HG02610 (cell line): ENCODE measurements around the gene CDK6.

Source experiments
- ATAC-seq: cut with Tn5 transposase; IDR thresholded peaks from one replicate; pipeline ENCODE4 v1.9.1; 2021; ENCODE audit warnings: mild to moderate bottlenecking, moderate library complexity; ENCODE audit not compliant: unreplicated experiment

Gene CDK6

GRCh38 chr7:92794831-92795230, 41.5 kb downstream of the CDK6 start:
- no peak for ATAC-seq

- ATAC-seq, result no peak
Measured at GRCh38 chr7:92794391-92794790, 42.0 kb downstream of the CDK6 start.

- no peak for ATAC-seq
Measured at GRCh38 chr7:92793656-92794205, 42.6 kb downstream of the CDK6 start.

GRCh38 chr7:92790992-92791391, 45.4 kb downstream of the CDK6 start:
- no peak for ATAC-seq

GRCh38 chr7:92788559-92789183, 47.7 kb downstream of the CDK6 start:
- ATAC-seq, result no peak

- peak; percentile 56 for ATAC-seq
Measured at GRCh38 chr7:92785923-92786322, 50.5 kb downstream of the CDK6 start.

- ATAC-seq, result no peak
Measured at GRCh38 chr7:92784935-92785334, 51.4 kb downstream of the CDK6 start.

GRCh38 chr7:92783260-92784201, 52.8 kb downstream of the CDK6 start:
- ATAC-seq, result peak; percentile 36

GRCh38 chr7:92782855-92783254, 53.5 kb downstream of the CDK6 start:
- ATAC-seq, result no peak

- ATAC-seq, result no peak
Measured at GRCh38 chr7:92782236-92782635, 54.1 kb downstream of the CDK6 start.

- no peak for ATAC-seq
Measured at GRCh38 chr7:92781117-92781720, 55.2 kb downstream of the CDK6 start.

GRCh38 chr7:92778972-92779371, 57.4 kb downstream of the CDK6 start:
- peak; percentile 74 for ATAC-seq

GRCh38 chr7:92777993-92778392, 58.4 kb downstream of the CDK6 start:
- ATAC-seq, result no peak

- ATAC-seq, result no peak
Measured at GRCh38 chr7:92773808-92774207, 62.6 kb downstream of the CDK6 start.

GRCh38 chr7:92769844-92770243, 66.5 kb downstream of the CDK6 start:
- no peak for ATAC-seq

- no peak for ATAC-seq
Measured at GRCh38 chr7:92769394-92769699, 67.0 kb downstream of the CDK6 start.

GRCh38 chr7:92768501-92769393, 67.6 kb downstream of the CDK6 start:
- peak; percentile 97 for ATAC-seq

- no peak for ATAC-seq
Measured at GRCh38 chr7:92767437-92767836, 68.9 kb downstream of the CDK6 start.

- ATAC-seq, result no peak
Measured at GRCh38 chr7:92766461-92767003, 69.8 kb downstream of the CDK6 start.

- ATAC-seq, result no peak
Measured at GRCh38 chr7:92765725-92766124, 70.6 kb downstream of the CDK6 start.
